Karpas-422 (cell line): ENCODE measurements around the gene HAO2. TPM values are rescaled to one million over a fixed set of nuclear protein-coding genes. Genes with fewer than 3 reads are reported as not detected.

Experiments used
- DNase-seq: peaks from one replicate; pipeline ENCODE4 v3.0.0-alpha.2; 2015
- H2AFZ ChIP-seq: fragments of 200-600 bp; sonication (generic); 2 replicates; pipeline ENCODE4 v1.6.1; 2014; ENCODE audit warnings: antibody characterized with exemption, low read length, mixed read lengths
- H3K27ac ChIP-seq: fragments of 200-600 bp; sonication (generic); 2 replicates; pipeline ENCODE4 v1.5.1; 2014; ENCODE audit warnings: mild to moderate bottlenecking, low read length, moderate library complexity
- H3K27me3 ChIP-seq: fragments of 200-600 bp; sonication (generic); 2 replicates; pipeline ENCODE4 v1.6.1; 2014; ENCODE audit warnings: low read length, mixed read lengths
- H3K36me3 ChIP-seq: fragments of 200-600 bp; sonication (generic); 2 replicates; pipeline ENCODE4 v1.6.1; 2014; ENCODE audit warnings: low read length, mixed read lengths; ENCODE audit not compliant: insufficient read depth
- H3K4me1 ChIP-seq: fragments of 200-600 bp; sonication (generic); 2 replicates; pipeline ENCODE4 v1.6.1; 2014; ENCODE audit warnings: mild to moderate bottlenecking, low read length, mixed read lengths
- H3K4me2 ChIP-seq: fragments of 200-600 bp; sonication (generic); 2 replicates; pipeline ENCODE4 v1.6.1; 2014; ENCODE audit warnings: low read length, low read depth, mild to moderate bottlenecking; ENCODE audit not compliant: poor library complexity, severe bottlenecking
- H3K4me3 ChIP-seq: fragments of 200-600 bp; sonication (generic); 2 replicates; pipeline ENCODE4 v1.5.1; 2014; ENCODE audit warnings: mild to moderate bottlenecking, antibody characterized with exemption, low read length, mixed read lengths
- H3K79me2 ChIP-seq: fragments of 200-600 bp; sonication (generic); 2 replicates; pipeline ENCODE4 v1.6.1; 2014; ENCODE audit warnings: mild to moderate bottlenecking, low read length, mixed read lengths
- H3K9ac ChIP-seq: fragments of 200-600 bp; sonication (generic); 2 replicates; pipeline ENCODE4 v1.6.0; 2014; ENCODE audit warnings: low read length
- H3K9me2 ChIP-seq: fragments of 200-600 bp; sonication (generic), shearing (Covaris generic); replicated peaks from 2 replicates; pipeline ENCODE4 v1.6.0; 2014; ENCODE audit warnings: mild to moderate bottlenecking, low read length, moderate library complexity; ENCODE audit not compliant: insufficient read depth
- H3K9me3 ChIP-seq: fragments of 300-700, 200-600 bp; sonication (generic); 2 replicates; pipeline ENCODE4 v1.6.1; 2014; ENCODE audit warnings: low read length, mixed read lengths
- H4K20me1 ChIP-seq: fragments of 200-600 bp; sonication (generic); 2 replicates; pipeline ENCODE4 v1.6.1; 2014; ENCODE audit warnings: mild to moderate bottlenecking, antibody characterized with exemption, low read length, low read depth; ENCODE audit not compliant: insufficient read depth
- total RNA-seq: library from RNA; depleted of rRNA; stranded (reverse); fragments of >200 nt; shearing (Covaris generic); gene quantifications from 2 replicates; pipeline ENCODE4 v1.2.3, GENCODE V29; 2014; ENCODE audit warnings: low replicate concordance

The HAO2 gene
- total RNA-seq, 1 experiment from 2014 or later: not detected

DNA sequence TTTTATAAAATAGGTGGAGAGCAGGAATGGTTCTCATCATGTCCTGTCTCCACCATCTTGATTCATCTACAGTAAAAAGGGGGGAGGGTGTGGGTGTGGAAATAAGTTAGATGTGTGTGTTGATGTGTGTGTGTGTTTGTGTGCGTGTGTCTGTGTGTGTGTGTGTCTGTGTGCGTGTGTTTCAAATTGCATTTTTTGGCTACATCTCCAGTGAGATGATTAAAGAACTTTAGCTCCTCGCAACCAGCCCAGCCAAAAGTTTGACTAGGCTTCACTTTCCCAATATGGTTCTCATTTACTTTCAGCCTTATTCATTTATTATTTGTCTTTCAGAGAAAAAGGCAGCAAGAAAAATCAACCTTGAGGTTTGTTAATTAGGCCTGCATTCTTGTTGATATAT, 14.7 kb upstream of the HAO2 start:
- no peaks in the 10 kb centered on the region for H3K9me2 ChIP-seq
- H3K27me3 ChIP-seq: no peaks in the 10 kb centered on the region
- H3K4me2 ChIP-seq: no peak overlapping the region
- no peaks in the 10 kb centered on the region for H3K36me3 ChIP-seq
- H3K9ac ChIP-seq: no peak overlapping the region
- no peaks in the 10 kb centered on the region for H3K79me2 ChIP-seq
- no peaks in the 10 kb centered on the region for H3K4me1 ChIP-seq
- H4K20me1 ChIP-seq: no peaks in the 10 kb centered on the region
- H3K27ac ChIP-seq: no peak overlapping the region
- no peak for DNase-seq
- no peaks in the 10 kb centered on the region for H3K9me3 ChIP-seq
- no peak overlapping the region for H2AFZ ChIP-seq
- H3K4me3 ChIP-seq: no peak overlapping the region

DNA sequence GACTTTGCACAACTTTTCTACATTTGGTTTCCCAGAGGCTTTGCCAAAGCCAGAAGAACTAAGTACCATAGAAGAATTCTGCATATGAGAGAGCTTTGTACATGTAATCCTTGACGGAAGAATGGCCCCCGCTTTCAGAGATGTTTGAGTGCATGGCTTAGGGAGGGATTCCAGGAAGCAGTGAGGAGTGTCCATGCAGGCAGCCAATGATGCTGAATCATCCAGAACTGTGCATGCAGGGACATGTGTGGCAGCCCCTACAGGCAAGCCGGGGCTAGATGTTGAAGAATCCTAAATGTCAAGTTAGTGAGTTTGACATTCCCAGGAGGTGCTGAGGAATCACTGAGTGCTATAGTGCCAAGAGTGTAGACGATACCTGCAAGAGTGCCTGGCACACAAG, 9.9 kb upstream of the HAO2 start:
- DNase-seq: no peak
- no peaks in the 10 kb centered on the region for H3K79me2 ChIP-seq
- H3K9ac ChIP-seq: no peak overlapping the region
- H3K9me2 ChIP-seq: no peaks in the 10 kb centered on the region
- no peak overlapping the region for H3K4me3 ChIP-seq
- no peaks in the 10 kb centered on the region for H3K36me3 ChIP-seq
- no peak overlapping the region for H3K27ac ChIP-seq
- H2AFZ ChIP-seq: no peak overlapping the region
- no peaks in the 10 kb centered on the region for H3K27me3 ChIP-seq
- H3K4me1 ChIP-seq: peaks cover 23% of the 10 kb centered on the region
- H3K4me2 ChIP-seq: no peak overlapping the region
- H4K20me1 ChIP-seq: no peaks in the 10 kb centered on the region
- no peaks in the 10 kb centered on the region for H3K9me3 ChIP-seq

DNA sequence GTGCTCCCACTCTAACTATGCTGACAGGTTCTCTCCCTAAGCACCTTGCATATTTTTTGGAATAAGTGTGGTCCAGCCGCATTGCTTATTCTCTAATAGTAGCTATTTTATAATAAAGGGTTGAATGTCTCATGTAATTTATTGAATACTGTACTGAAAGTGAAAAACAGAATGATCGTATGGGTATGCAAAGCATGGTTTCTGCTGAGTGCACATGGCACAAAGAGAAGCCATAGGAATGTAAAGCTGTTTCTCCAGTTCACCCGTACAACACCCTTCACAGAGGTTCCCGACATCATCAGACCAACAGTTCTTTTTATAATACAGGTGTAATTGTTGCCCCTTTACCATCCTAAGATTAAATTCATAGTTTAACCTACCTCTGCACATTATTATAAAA, 8.9 kb upstream of the HAO2 start:
- Histone ChIP-seq H3K9ac (no peak overlapping the region), H3K27ac (no peak overlapping the region), H3K4me2 (no peak overlapping the region), H3K79me2 (no peaks in the 10 kb centered on the region), H4K20me1 (no peaks in the 10 kb centered on the region), H3K9me3 (no peaks in the 10 kb centered on the region), H3K4me3 (no peak overlapping the region), H2AFZ (no peak overlapping the region), H3K27me3 (no peaks in the 10 kb centered on the region), H3K4me1 (peaks cover 32% of the 10 kb centered on the region), H3K36me3 (no peaks in the 10 kb centered on the region), H3K9me2 (no peaks in the 10 kb centered on the region)
- DNase-seq: no peak

DNA sequence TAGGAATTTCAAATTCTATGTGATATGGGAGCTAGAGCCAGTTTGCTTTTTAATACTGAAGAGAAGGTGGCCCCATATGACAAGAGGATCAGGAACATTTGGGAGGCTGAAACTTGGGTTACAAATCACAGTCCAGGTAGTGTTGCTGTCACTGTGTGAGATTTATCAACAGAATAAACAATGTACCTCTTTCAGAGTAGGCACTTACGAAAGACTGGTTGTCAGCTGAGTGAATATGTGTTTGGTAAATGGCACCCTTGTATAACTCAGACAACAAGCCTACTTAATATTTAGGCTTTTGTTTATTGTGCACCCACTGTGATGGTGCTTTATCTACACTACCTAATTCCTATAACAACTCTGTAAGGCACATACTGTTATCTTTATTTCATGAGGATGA, 7.4 kb upstream of the HAO2 start:
- no peak overlapping the region for H3K4me2 ChIP-seq
- H2AFZ ChIP-seq: no peak overlapping the region
- no peak overlapping the region for H3K27ac ChIP-seq
- no peaks in the 10 kb centered on the region for H4K20me1 ChIP-seq
- H3K9ac ChIP-seq: no peak overlapping the region
- H3K9me2 ChIP-seq: no peaks in the 10 kb centered on the region
- no peaks in the 10 kb centered on the region for H3K36me3 ChIP-seq
- no peak overlapping the region for H3K4me3 ChIP-seq
- DNase-seq: no peak
- no peaks in the 10 kb centered on the region for H3K27me3 ChIP-seq
- H3K4me1 ChIP-seq: peaks cover 32% of the 10 kb centered on the region
- no peaks in the 10 kb centered on the region for H3K9me3 ChIP-seq
- H3K79me2 ChIP-seq: no peaks in the 10 kb centered on the region

DNA sequence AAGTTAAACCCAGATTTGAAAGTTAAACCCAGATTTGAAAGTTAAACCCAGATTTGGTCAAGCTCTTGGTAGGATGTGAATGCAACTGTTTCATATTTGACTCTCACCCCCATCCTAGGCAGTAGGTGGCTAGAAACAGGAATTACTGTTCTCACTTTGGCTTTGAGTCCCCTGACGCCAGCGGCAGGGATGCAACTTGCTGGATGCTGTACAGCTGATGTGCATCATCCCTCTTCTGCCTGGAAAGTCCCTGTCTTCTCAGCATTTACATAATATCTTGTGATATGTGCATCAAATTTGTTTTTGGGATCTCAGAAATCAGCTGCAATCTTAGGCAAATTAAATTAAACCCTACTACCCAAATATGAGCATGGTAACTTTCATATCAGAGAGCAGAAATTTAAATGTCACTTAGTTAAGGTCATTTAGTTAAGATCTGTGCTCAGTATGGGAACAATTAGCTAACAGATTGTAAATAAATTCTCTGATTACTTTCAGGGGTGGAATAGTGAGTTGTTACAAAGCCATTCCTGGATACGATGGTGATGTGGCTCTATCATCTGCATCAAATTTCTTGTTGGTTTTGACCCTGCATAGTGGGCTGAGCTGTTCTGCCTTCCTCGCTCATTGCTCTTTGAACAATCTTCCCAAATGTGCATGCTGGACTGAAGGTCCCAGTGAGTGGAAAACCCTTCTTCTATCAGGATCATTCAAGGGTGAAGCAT, 6.8 kb upstream of the HAO2 start:
- peaks cover 32% of the 10 kb centered on the region for H3K4me1 ChIP-seq
- no peaks in the 10 kb centered on the region for H3K27me3 ChIP-seq
- no peaks in the 10 kb centered on the region for H3K36me3 ChIP-seq
- H4K20me1 ChIP-seq: no peaks in the 10 kb centered on the region
- H2AFZ ChIP-seq: no peak overlapping the region
- no peak for DNase-seq
- H3K9me3 ChIP-seq: no peaks in the 10 kb centered on the region
- H3K79me2 ChIP-seq: no peaks in the 10 kb centered on the region
- H3K9ac ChIP-seq: no peak overlapping the region
- H3K4me2 ChIP-seq: no peak overlapping the region
- H3K9me2 ChIP-seq: no peaks in the 10 kb centered on the region
- H3K27ac ChIP-seq: no peak overlapping the region
- H3K4me3 ChIP-seq: no peak overlapping the region

DNA sequence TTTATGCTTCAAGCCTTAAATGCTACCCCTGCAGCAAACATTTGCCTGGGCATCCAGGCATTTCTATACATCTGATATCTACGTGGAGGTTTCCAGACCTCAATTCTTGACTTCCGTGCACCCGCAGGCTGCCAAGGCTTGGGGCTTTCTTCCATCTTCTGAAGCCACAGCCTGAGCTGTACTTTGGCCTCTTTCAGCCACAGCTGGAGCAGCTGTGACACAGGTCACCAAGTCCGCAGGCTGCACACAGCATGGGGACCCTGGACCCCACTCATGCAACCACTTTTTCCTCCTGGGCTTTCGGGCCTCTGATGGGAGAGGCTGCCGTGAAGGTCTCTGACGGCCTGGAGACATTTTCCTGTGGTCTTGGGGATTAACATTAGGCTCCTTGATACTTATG, 5.4 kb upstream of the HAO2 start:
- H3K9me2 ChIP-seq: no peaks in the 10 kb centered on the region
- H3K4me1 ChIP-seq: peaks cover 32% of the 10 kb centered on the region
- H3K27ac ChIP-seq: no peak overlapping the region
- peak overlapping the region; percentile 40 for H3K4me2 ChIP-seq
- no peaks in the 10 kb centered on the region for H3K9me3 ChIP-seq
- no peaks in the 10 kb centered on the region for H3K27me3 ChIP-seq
- H3K79me2 ChIP-seq: no peaks in the 10 kb centered on the region
- DNase-seq: no peak
- H3K4me3 ChIP-seq: no peak overlapping the region
- H4K20me1 ChIP-seq: no peaks in the 10 kb centered on the region
- H3K9ac ChIP-seq: no peak overlapping the region
- no peak overlapping the region for H2AFZ ChIP-seq
- no peaks in the 10 kb centered on the region for H3K36me3 ChIP-seq

DNA sequence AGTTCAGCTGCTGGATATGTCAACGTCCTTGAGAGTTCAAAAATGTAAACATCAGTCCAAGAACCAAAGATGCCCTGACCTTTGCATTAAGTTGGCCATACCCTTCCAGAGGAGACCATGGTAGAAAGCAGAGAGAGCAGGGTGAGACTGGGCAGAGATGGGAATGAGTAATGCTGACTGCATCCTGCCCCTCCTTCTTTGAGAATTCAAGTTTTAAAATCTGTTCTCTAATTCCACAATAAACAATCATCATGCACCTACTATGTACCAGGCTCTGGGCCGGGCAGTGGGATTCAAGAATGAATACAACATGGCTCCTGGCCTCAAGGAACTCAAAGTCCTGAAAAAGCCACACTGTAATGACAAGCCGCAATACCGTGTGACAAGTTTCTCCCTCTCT, 3.9 kb upstream of the HAO2 start:
- H3K4me2 ChIP-seq: no peak overlapping the region
- no peak overlapping the region for H3K4me3 ChIP-seq
- no peak for DNase-seq
- no peaks in the 10 kb centered on the region for H3K79me2 ChIP-seq
- H3K9me2 ChIP-seq: no peaks in the 10 kb centered on the region
- no peak overlapping the region for H3K27ac ChIP-seq
- H3K36me3 ChIP-seq: no peaks in the 10 kb centered on the region
- H4K20me1 ChIP-seq: no peaks in the 10 kb centered on the region
- no peaks in the 10 kb centered on the region for H3K9me3 ChIP-seq
- H3K27me3 ChIP-seq: no peaks in the 10 kb centered on the region
- H3K4me1 ChIP-seq: peaks cover 32% of the 10 kb centered on the region
- H2AFZ ChIP-seq: no peak overlapping the region
- no peak overlapping the region for H3K9ac ChIP-seq

DNA sequence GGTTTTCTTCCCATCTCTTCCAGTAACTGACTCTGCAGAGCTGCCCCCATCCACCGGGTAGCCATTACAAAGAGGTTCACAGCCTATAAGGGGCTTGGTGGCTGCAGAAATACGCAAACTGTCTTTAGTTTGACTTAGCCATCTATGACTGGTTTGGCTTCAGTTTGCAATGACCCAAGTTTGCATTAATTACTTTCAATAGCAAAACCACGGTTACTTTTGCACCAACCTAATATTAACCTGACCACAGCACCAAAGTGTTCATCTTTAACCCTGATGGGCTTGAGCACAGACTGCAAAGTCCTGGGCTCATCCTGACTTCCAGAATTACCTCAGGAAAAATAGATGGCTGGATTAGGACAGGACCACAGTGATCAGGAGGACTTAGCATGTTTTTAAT, 2.2 kb upstream of the HAO2 start:
- Histone ChIP-seq H3K9ac (no peak overlapping the region), H3K9me3 (no peaks in the 10 kb centered on the region), H3K36me3 (no peaks in the 10 kb centered on the region), H3K4me1 (peaks cover 31% of the 10 kb centered on the region), H3K4me2 (no peak overlapping the region), H3K79me2 (no peaks in the 10 kb centered on the region), H3K27ac (no peak overlapping the region), H3K9me2 (no peaks in the 10 kb centered on the region), H3K27me3 (no peaks in the 10 kb centered on the region), H4K20me1 (no peaks in the 10 kb centered on the region), H3K4me3 (no peak overlapping the region), H2AFZ (no peak overlapping the region)
- DNase-seq: no peak
